Common myeloid progenitor, CD34-positive (primary cell): ENCODE measurements around the gene PPDPF.

Source experiments
- CTCF ChIA-PET: fragments of 350-600 bp; sonication (Branson Sonifier 250); formaldehyde crosslinking; loops from one replicate; lab custom pipeline; 2021; ENCODE audit warnings: antibody characterized with exemption; lab: Charles Lee
- POLR2A ChIA-PET: fragments of 350-600 bp; sonication (Branson Sonifier 250); formaldehyde crosslinking; loops from one replicate; lab custom pipeline; 2021; ENCODE audit warnings: antibody characterized with exemption; lab: Charles Lee
- DNase-seq, 3 donors: peaks; one replicate each; pipeline versions ENCODE4 v3.0.0 to v3.0.0-alpha.2; 2013
- H3K27ac ChIP-seq, 2 experiments: 1 replicate in 1 of 2; 2 replicates in 1 of 2; pipeline ENCODE4 v1.7.0; 2013; ENCODE audit warnings: inconsistent platforms in 2 of 2, low read length in 2 of 2, mild to moderate bottlenecking in 2 of 2, low read depth in 1 of 2, moderate library complexity in 1 of 2; ENCODE audit not compliant: severe bottlenecking in 2 of 2, insufficient read depth in 1 of 2, poor library complexity in 1 of 2
- H3K27me3 ChIP-seq, 5 experiments: replicated peaks in 2 of 5; 1 replicate in 3 of 5; 2 replicates in 2 of 5; pipeline versions ENCODE4 v1.6.1 to v1.7.0; 2013; ENCODE audit warnings: low read length in 4 of 5, mild to moderate bottlenecking in 2 of 5, moderate library complexity in 2 of 5, inconsistent platforms in 1 of 5; ENCODE audit not compliant: insufficient read depth in 5 of 5, control insufficient read depth in 4 of 5
- H3K36me3 ChIP-seq, 4 experiments: 1 replicate in 2 of 4; 2 replicates in 2 of 4; pipeline versions ENCODE4 v1.6.1 to v1.7.0; 2013; ENCODE audit warnings: low read length in 3 of 4, control low read depth in 1 of 4, mild to moderate bottlenecking in 1 of 4; ENCODE audit not compliant: control insufficient read depth in 4 of 4, insufficient read depth in 4 of 4
- H3K4me1 ChIP-seq, 4 experiments: 1 replicate in 3 of 4; 2 replicates in 1 of 4; pipeline versions ENCODE4 v1.6.1 to v1.7.1; 2013; ENCODE audit warnings: low read length in 3 of 4, mild to moderate bottlenecking in 3 of 4, control low read depth in 1 of 4, inconsistent platforms in 1 of 4, moderate library complexity in 1 of 4; ENCODE audit not compliant: control insufficient read depth in 4 of 4, insufficient read depth in 4 of 4; ENCODE audit errors: control extremely low read depth in 1 of 4
- H3K4me3 ChIP-seq, 7 experiments: 1 replicate in 4 of 7; 2 replicates in 3 of 7; pipeline versions ENCODE4 v1.5.1 to v1.7.0; 2013; ENCODE audit warnings: mild to moderate bottlenecking in 7 of 7, low read length in 6 of 7, moderate library complexity in 6 of 7, inconsistent platforms in 2 of 7, low read depth in 2 of 7, control low read depth in 1 of 7; ENCODE audit not compliant: insufficient read depth in 4 of 7, control insufficient read depth in 1 of 7; ENCODE audit errors: extremely low read depth in 1 of 7
- H3K9me3 ChIP-seq, 5 experiments: 1 replicate in 4 of 5; 2 replicates in 1 of 5; pipeline versions ENCODE4 v1.6.1 to v1.7.1; 2013; ENCODE audit warnings: low read length in 4 of 5, mild to moderate bottlenecking in 2 of 5, inconsistent platforms in 1 of 5, low read depth in 1 of 5, moderate library complexity in 1 of 5; ENCODE audit not compliant: control insufficient read depth in 4 of 5, insufficient read depth in 2 of 5; ENCODE audit errors: control extremely low read depth in 1 of 5
- WGBS: methylation state at CpG from one replicate; pipeline ENCODE4 v1.1.5; 2013; ENCODE audit not compliant: insufficient coverage; 5-methylcytosine and 5-hydroxymethylcytosine counted together

PPDPF gene

GRCh38 chr20:63487781-63488241, 32.8 kb upstream of the PPDPF start:
- ChIA-PET POLR2A (interaction anchor here (0.6 kb wide), 1 partner anchor 51 kb away, joined by 4 read pairs; no protein-coding TSS in a partner anchor), CTCF (no interaction called here)
- Histone ChIP-seq H3K27me3 (peaks cover 0 to 64% (median 13%) of the 10 kb centered on the region in 5 experiments), H3K4me1 (peaks cover 0 to 8% (median 3%) of the 10 kb centered on the region in 4 experiments), H3K36me3 (no peaks in the 10 kb centered on the region), H3K27ac (no peak overlapping the region), H3K4me3 (no peak overlapping the region), H3K9me3 (peaks cover 0 to 4% (median 0%) of the 10 kb centered on the region in 5 experiments)
- no peak for DNase-seq
- 21% methylated on average over 27 of the region's 40 CpGs for WGBS

GRCh38 chr20:63488315-63489251, 32.0 kb upstream of the PPDPF start:
- Histone ChIP-seq H3K36me3 (no peaks in the 10 kb centered on the region), H3K9me3 (peaks cover 0 to 4% (median 0%) of the 10 kb centered on the region in 5 experiments), H3K27me3 (peaks cover 0 to 65% (median 12%) of the 10 kb centered on the region in 5 experiments), H3K27ac (no peak overlapping the region), H3K4me3 (no peak overlapping the region), H3K4me1 (peaks cover 0 to 3% (median 0%) of the 10 kb centered on the region in 4 experiments)
- ChIA-PET CTCF (interaction anchor here (0.7 to 1.2 kb wide), 2 partner anchors 15 to 49 kb away, joined by 3 read pairs; no protein-coding TSS in a partner anchor), POLR2A (interaction anchor here (0.6 kb wide), 1 partner anchor 52 kb away, joined by 4 read pairs; no protein-coding TSS in a partner anchor)
- 12% methylated on average over 68 of the region's 83 CpGs for WGBS
- no peak for DNase-seq

GRCh38 chr20:63490416-63490815, 30.1 kb upstream of the PPDPF start:
- H3K4me3 ChIP-seq, result no peak overlapping the region
- CTCF ChIA-PET, result no interaction called here
- 85% methylated on average over 17 of the region's 24 CpGs for WGBS

GRCh38 chr20:63491078-63491477, 29.5 kb upstream of the PPDPF start:
- ChIA-PET POLR2A (no interaction called here), CTCF (no interaction called here)
- 91% methylated on average over 4 of the region's 4 CpGs for WGBS
- no peak for DNase-seq
- H3K36me3 ChIP-seq, result no peaks in the 10 kb centered on the region
- no peak overlapping the region for H3K27ac ChIP-seq
- H3K4me3 ChIP-seq, result no peak overlapping the region
- peaks cover 0 to 66% (median 14%) of the 10 kb centered on the region in 5 experiments for H3K27me3 ChIP-seq
- H3K9me3 ChIP-seq, result peaks cover 0 to 4% (median 0%) of the 10 kb centered on the region in 5 experiments
- H3K4me1 ChIP-seq, result peaks cover 0 to 3% (median under 1%) of the 10 kb centered on the region in 4 experiments

More at GRCh38 chr20:63490416-63490815, 30.1 kb upstream of the PPDPF start:
- DNase-seq, result no peak
- peaks cover 0 to 65% (median 14%) of the 10 kb centered on the region in 5 experiments for H3K27me3 ChIP-seq
- POLR2A ChIA-PET, result no interaction called here
- peaks cover 0 to 4% (median 0%) of the 10 kb centered on the region in 5 experiments for H3K9me3 ChIP-seq
- H3K36me3 ChIP-seq, result no peaks in the 10 kb centered on the region
- H3K4me1 ChIP-seq, result peaks cover 0 to 3% (median 0%) of the 10 kb centered on the region in 4 experiments
- no peak overlapping the region for H3K27ac ChIP-seq

- 58% methylated on average over 3 of the region's 4 CpGs for WGBS
- ChIA-PET POLR2A (no interaction called here), CTCF (no interaction called here)
- Histone ChIP-seq H3K4me1 (peaks cover 0 to 6% (median 4%) of the 10 kb centered on the region in 4 experiments), H3K27me3 (peaks cover 0 to 73% (median 14%) of the 10 kb centered on the region in 5 experiments), H3K4me3 (no peak overlapping the region), H3K36me3 (no peaks in the 10 kb centered on the region), H3K9me3 (no peaks in the 10 kb centered on the region), H3K27ac (no peak overlapping the region)
- no peak for DNase-seq
Observed at GRCh38 chr20:63491635-63492230, 28.8 kb upstream of the PPDPF start.

- DNase-seq, result no peak
- H3K4me3 ChIP-seq, result no peak overlapping the region
- H3K36me3 ChIP-seq, result no peaks in the 10 kb centered on the region
- H3K4me1 ChIP-seq, result peaks cover 0 to 6% (median 4%) of the 10 kb centered on the region in 4 experiments
- ChIA-PET CTCF (no interaction called here), POLR2A (no interaction called here)
- no peaks in the 10 kb centered on the region for H3K9me3 ChIP-seq
- 100% methylated on average over 2 of the region's 2 CpGs for WGBS
- H3K27me3 ChIP-seq, result peaks cover 0 to 73% (median 14%) of the 10 kb centered on the region in 5 experiments
- no peak overlapping the region for H3K27ac ChIP-seq
Observed at GRCh38 chr20:63492518-63492917, 28.0 kb upstream of the PPDPF start.
